ENCODE data around the gene TMEM132D. TPM values are rescaled to one million over a fixed set of nuclear protein-coding genes. Genes with fewer than 3 reads are reported as not detected.
"Not testable (repeated sequence)": the region's sequence is repeated elsewhere in the genome, so short reads cannot be mapped to it uniquely, and the experiment has no call there.

TMEM132D gene
- total RNA-seq, 2 donors from 2014 or later: not detected

GRCh38 chr12:129064209-129064855 lies 839.5 kb downstream of the TMEM132D start:
- ATAC-seq (ENCODE audit: insufficient number of reproducible peaks, low FRiP score, low read depth) (no peak), DNase-seq (ENCODE audit: low spot score) (no peak)
- H3K27me3 ChIP-seq (replicated peaks; ENCODE audit: insufficient read depth): no peaks in the 10 kb centered on the region
- no peaks in the 10 kb centered on the region for H3K9me3 ChIP-seq
- H3K4me3 ChIP-seq: no peak overlapping the region
- H3K4me1 ChIP-seq (ENCODE audit: control insufficient read depth in 1 of 2, low read depth in 2 of 2): no peaks in the 10 kb centered on the region
- no peak for TF ChIP-seq CTCF (IDR thresholded peaks at IDR 0.05)
- no peaks in the 10 kb centered on the region for H3K36me3 ChIP-seq
- no peak overlapping the region for H3K27ac ChIP-seq

- no peaks in the 10 kb centered on the region for H3K27me3 ChIP-seq (replicated peaks; ENCODE audit: insufficient read depth)
- no peak for DNase-seq (ENCODE audit: low spot score)
- no peak overlapping the region for H3K4me3 ChIP-seq
- no peaks in the 10 kb centered on the region for H3K4me1 ChIP-seq (ENCODE audit: control insufficient read depth in 1 of 2, low read depth in 2 of 2)
- H3K36me3 ChIP-seq: no peaks in the 10 kb centered on the region
- H3K9me3 ChIP-seq: no peaks in the 10 kb centered on the region
- TF ChIP-seq CTCF (IDR thresholded peaks at IDR 0.05): no peak
- no peak for ATAC-seq (ENCODE audit: insufficient number of reproducible peaks, low FRiP score, low read depth)
- no peak overlapping the region for H3K27ac ChIP-seq
Measured at GRCh38 chr12:129063600-129063999, 840.2 kb downstream of the TMEM132D start.

- ATAC-seq (ENCODE audit: insufficient number of reproducible peaks, low FRiP score, low read depth): no peak
- Histone ChIP-seq H3K4me3 (no peak overlapping the region), H3K4me1 (ENCODE audit: control insufficient read depth in 1 of 2, low read depth in 2 of 2) (no peaks in the 10 kb centered on the region), H3K27ac (no peak overlapping the region), H3K36me3 (no peaks in the 10 kb centered on the region), H3K9me3 (no peaks in the 10 kb centered on the region), H3K27me3 (replicated peaks; ENCODE audit: insufficient read depth) (no peaks in the 10 kb centered on the region)
- DNase-seq (ENCODE audit: low spot score): no peak
- TF ChIP-seq CTCF (IDR thresholded peaks at IDR 0.05): no peak
Measured at GRCh38 chr12:129053232-129053631, 850.6 kb downstream of the TMEM132D start.

- Histone ChIP-seq H3K9me3 (no peaks in the 10 kb centered on the region), H3K4me3 (no peak overlapping the region), H3K27ac (no peak overlapping the region), H3K4me1 (ENCODE audit: control insufficient read depth in 1 of 2, low read depth in 2 of 2) (no peaks in the 10 kb centered on the region), H3K36me3 (no peaks in the 10 kb centered on the region), H3K27me3 (replicated peaks; ENCODE audit: insufficient read depth) (no peaks in the 10 kb centered on the region)
- no peak for DNase-seq (ENCODE audit: low spot score)
- no peak for TF ChIP-seq CTCF (IDR thresholded peaks at IDR 0.05)
- ATAC-seq (ENCODE audit: insufficient number of reproducible peaks, low FRiP score, low read depth): no peak
Measured at GRCh38 chr12:129052373-129052772, 851.5 kb downstream of the TMEM132D start.

- H3K27me3 ChIP-seq (replicated peaks; ENCODE audit: insufficient read depth): no peaks in the 10 kb centered on the region
- H3K9me3 ChIP-seq: no peaks in the 10 kb centered on the region
- DNase-seq (ENCODE audit: low spot score) (no peak), ATAC-seq (ENCODE audit: insufficient number of reproducible peaks, low FRiP score, low read depth) (no peak)
- H3K36me3 ChIP-seq: no peaks in the 10 kb centered on the region
- H3K4me1 ChIP-seq (ENCODE audit: control insufficient read depth in 1 of 2, low read depth in 2 of 2): no peaks in the 10 kb centered on the region
- no peak overlapping the region for H3K27ac ChIP-seq
- no peak for TF ChIP-seq CTCF (IDR thresholded peaks at IDR 0.05)
- no peak overlapping the region for H3K4me3 ChIP-seq
Measured at GRCh38 chr12:129049917-129050316, 853.9 kb downstream of the TMEM132D start.

GRCh38 chr12:129043334-129043733 lies 860.5 kb downstream of the TMEM132D start:
- not testable (repeated sequence) for H3K27me3 ChIP-seq (replicated peaks; ENCODE audit: insufficient read depth); H3K4me1 ChIP-seq (ENCODE audit: control insufficient read depth in 1 of 2, low read depth in 2 of 2); H3K9me3 ChIP-seq; H3K27ac ChIP-seq; H3K36me3 ChIP-seq; H3K4me3 ChIP-seq; ATAC-seq (ENCODE audit: insufficient number of reproducible peaks, low FRiP score, low read depth); DNase-seq (ENCODE audit: low spot score)

All from thoracic aorta (tissue), 2 donors.